Measurements from ENCODE around the gene ALDH1L2.

Gene ALDH1L2

DNA sequence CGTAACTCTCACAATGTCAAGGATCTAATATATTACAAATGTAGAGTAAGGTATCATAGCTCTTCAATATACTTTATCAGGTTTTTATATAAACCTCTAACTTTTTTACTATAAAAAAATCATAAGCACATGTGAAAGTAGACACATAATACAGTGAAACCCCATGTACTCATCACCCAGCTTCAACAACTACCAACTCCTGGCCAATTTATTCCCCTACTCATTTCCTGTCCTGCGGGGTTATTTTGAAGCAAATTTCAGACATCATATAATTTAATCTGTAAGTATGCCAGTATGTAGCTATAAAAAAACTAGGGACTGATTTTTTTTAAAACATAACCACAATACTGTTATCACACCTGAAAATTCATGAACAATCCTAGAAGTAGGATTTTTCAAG lies 50.4 kb downstream of the ALDH1L2 start:
- DNase-seq (ENCODE audit: low read depth in 2 of 2) = no peak

DNA sequence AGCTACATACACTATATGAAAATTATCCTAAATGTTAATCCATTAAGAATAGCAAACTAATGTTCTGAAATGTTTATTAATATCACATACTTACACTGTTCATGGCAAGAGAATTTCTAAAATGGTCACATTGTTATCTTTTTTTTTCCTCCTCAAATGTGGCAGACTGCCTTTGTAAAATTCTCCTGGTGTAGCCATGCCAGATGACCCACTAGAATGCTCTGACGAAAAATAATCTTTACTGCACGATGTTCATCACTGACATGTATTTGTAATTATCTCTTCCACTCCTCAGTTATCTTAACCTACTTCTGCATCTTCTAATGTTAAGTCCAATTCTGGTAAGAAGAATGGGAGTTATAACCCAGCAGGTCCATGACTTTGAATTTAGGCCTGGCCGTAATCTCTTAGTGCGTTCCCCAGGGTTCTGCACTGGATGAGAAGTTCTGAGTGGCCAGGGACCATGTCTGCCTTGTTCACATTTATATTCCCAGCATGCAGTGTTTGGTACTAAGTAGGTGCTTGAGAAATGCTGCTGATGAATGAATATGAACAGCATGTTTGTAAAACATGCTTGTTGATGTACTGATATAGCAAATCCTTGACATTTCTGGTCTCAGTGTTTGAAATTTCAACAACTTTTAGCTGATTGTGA lies 51.4 kb downstream of the ALDH1L2 start:
- DNase-seq (ENCODE audit: low read depth in 2 of 2) = no peak

DNA sequence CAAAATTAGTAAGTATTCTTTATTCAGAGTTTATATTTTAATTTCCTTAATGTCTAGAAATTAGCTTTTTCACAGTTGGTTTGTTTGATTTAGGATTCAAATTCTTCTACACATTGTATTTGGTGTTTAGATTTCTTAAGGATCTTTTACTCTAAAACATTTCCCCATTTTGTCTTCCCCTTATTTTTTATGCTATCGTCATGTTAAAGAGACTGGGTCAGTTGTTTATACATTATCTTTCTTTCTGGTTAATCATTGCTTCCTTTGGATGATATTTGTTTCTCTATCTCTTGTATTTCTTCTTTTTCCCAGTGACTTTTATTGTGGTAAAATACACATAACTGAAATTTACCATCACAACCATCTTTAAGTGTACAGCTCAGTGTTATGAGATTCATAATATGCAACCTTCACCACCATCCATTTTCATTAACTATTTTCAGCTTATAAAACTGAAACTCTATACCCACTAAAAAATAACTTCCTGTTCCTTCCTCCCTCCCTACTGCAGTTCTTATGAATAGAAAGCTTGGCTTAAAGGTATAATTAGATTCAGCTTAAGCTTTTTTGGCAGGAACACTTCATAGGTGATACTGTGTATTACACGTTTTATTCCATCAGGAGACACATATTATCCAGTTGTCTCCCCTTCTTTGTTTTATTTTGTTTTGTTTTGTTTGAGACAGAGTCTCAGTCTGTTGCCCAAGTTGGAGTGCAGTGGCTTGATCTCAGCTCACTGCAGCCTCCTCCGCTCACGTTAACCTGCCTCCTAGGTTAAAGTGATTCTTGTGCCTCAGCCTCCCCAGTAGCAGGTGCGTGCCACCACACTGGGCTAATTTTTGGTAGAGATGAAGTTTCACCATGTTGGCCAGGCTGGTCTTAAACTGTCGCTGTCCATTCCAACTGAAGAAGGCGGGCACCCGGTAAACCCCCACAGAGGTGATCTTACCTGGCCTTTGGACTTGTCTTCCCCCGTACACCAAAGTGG lies 53.1 kb downstream of the ALDH1L2 start:
- no peak for DNase-seq (ENCODE audit: low read depth in 2 of 2)

DNA sequence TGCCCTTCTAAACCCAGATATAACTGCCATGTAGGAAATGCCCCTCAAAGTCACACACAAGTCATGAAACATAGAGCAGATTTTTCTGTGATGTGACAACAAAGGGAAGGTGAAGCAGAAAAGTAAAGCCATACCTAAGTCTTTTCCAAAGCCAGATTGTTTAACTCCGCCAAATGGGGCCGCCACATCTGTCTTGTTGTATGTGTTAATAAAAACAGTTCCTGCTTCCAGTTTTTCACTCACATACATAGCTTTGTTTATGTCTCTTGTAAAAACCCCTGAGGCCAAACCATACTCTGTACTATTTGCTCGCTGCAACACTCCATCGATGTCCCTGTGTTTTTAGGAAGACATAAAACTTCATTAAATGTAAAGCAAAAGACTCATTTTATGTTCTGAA lies 57.8 kb downstream of the ALDH1L2 start:
- no peak for DNase-seq (ENCODE audit: low read depth in 2 of 2)

DNA sequence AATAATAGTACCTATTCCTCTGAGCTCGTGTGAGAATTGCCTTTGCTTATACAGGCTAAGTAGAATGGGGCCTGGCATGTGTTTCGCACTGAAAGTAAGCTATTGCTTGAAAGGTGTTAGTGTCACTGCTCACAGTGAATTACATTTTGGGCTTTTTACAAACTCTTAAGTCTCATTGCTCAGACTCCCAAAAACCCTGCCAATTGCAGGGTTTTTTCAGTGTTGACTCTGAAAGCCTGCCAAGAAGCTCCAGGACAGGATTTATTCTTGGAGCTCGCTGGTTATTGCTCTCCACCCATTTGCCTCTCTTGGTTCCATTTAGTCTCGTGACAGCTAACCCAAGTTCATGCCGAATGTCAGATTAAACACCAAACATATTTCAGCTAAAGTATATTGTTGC lies 58.4 kb downstream of the ALDH1L2 start:
- DNase-seq (ENCODE audit: low read depth in 2 of 2) = no peak

DNA sequence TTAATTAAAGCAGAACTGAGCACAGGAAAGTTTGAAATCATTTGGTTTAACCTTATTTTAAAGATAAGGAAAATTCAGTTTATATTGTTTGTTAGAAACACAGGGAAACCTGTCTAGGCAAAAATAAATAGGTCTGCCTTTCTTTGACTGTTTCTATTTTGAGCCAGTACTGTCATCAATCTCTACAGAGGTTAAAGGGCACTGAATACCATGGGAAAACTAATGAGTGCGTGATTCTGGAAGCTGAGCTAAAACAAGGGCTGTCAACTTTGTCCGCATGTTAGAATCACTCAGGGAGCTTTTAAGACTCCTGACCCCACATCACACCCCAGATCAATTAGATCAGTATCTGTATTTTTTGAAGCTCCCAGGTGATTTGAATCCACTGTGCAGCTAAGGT lies 59.3 kb downstream of the ALDH1L2 start:
- DNase-seq (ENCODE audit: low read depth in 2 of 2) = no peak

DNA sequence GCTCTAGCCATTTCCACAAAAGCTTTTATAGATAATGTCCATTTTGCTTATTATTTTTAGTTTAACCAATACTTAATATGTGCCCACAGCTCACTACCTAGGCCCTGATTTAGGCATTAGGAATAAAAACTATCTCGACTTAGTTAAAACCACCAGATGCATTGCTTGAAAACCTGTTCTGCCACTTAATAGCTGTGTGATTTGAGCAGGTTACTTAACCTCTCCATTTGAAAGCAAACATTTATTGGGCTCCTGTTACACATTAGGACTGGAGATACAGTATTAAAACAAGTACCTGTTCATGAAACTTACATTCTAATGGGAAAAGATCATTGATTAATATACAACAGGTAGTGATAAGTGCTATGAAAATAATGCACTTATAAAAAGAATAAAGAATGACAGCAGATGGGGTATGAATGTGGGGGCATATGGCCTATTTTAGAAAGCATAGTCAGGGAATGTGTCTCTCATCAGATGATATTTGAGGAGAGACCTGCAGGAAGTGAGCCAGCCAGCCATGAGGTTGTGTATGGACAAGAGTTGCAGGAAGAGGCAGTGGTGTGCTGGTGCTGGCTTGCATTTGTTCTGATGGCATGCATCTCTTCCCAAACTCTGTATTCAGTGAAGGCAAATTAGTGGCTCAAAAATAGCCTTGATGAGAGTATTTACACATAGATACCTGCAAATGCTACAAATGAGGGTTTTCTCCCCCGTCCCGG lies 63.9 kb downstream of the ALDH1L2 start:
- DNase-seq (ENCODE audit: low read depth in 2 of 2) = no peak

DNA sequence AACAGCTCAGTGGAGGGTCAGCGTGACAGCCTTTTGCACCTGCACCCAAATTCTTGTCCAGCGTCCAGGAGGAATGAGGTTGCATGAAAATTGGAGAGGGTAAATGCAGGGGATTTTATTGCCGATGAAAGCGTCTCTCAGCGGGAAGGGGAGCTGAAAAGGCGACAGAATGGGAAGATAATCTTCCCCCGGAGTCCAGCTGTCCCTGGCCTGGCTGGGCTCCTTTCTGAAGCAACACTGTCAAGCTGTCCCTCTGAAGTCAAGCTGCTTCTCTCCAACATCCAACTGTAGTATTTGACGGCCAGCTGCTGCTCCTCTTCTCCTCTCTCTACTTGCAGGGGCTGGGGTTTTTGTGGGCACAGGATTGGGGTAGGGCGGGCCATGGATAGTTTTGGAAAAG lies 65.5 kb downstream of the ALDH1L2 start:
- no peak for DNase-seq (ENCODE audit: low read depth in 2 of 2)

DNA sequence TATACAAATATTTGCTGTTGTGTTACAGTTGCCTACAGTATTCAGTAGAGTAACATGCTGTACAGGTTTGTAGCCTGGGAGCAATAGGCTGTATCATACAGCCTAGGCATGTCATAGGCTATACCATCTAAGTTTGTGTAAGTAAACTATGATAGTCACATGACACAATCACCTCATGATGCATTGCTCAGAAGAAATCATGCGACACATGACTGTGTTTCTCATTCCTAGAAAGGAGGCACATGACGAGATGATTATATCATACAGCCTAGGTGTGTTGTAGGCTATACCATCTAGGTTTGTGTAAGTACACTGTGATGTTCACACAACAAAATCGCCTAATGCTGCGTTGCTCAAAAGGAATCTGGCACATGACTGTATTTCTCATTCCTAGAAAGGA lies 66.2 kb downstream of the ALDH1L2 start:
- no peak for DNase-seq (ENCODE audit: low read depth in 2 of 2)

DNA sequence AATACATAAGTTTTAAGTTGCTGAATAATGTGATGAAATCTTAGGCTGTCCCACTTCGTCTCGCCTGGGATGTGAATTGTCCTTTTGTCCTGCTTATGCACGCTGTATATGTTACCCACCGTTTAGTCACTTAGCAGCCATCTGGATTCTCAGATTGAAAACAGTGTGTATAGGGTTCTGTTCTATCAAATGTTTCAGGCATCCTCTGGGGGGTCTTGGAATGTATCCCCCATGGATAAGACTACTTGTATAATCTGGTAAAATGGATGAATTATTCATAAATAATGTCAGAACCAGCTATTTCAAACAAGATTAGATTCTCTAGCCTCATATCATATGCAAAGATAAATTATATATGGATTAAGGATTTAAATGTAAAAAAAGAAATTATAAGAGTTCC lies 68.7 kb downstream of the ALDH1L2 start:
- no peak for DNase-seq (ENCODE audit: low read depth in 2 of 2)

DNA sequence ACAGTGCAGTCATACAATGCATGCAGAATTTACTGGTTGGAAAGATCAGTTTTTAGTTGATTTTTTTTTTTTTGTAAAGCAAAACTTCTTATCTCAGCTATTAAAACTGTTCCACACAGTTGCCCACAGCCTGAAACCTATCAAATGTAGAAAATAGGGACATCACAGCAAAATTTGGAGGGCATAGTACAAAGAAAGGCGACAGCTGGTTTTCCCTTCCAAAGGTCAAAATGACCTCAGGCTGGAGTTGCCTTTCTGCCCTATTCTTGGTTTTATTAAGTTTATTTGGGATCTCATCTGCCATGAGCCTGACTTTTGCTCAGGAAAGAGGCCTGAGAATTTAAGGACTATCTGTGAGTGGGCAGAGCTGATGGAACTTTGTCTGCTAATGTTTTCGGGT lies 69.7 kb downstream of the ALDH1L2 start:
- no peak for DNase-seq (ENCODE audit: low read depth in 2 of 2)

DNA sequence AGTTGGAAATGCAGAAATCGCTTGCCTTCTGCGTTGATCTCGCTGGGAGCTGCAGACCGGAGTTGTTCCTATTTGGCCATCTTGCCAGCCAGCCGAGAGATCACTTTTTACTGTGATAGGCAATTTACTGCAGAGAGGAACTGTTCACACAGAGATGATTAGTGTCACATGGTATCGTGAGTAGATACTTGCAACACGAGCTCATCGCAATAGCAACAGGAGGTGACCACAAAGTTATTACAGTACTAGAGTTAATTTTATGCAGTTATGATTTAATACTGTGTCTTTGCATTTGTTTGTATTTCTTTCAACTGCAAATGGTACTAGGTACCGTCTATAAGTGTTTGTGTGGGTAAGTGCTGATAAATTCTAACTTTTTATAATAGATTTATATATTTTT lies 70.4 kb downstream of the ALDH1L2 start:
- no peak for DNase-seq (ENCODE audit: low read depth in 2 of 2)

DNA sequence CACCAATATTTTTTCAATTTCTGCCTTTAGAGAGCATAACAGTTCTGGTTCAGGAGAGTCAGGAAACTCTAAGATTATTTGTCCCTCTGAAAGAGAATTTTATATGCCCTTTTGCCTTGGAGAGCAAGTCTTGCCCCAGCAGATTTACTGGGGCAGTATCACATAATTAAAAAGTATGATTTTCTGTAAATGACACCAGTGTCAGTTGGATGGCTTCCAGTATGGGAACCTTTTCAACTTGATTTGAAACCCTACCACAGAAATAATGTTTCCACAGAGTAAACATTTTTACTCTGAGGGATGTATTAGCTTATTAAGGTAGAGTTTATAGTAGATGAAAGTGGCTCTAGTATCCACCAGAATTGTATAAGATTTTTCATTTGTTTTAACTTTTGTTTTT lies 82.8 kb downstream of the ALDH1L2 start:
- DNase-seq (ENCODE audit: low read depth in 2 of 2) = no peak

DNA sequence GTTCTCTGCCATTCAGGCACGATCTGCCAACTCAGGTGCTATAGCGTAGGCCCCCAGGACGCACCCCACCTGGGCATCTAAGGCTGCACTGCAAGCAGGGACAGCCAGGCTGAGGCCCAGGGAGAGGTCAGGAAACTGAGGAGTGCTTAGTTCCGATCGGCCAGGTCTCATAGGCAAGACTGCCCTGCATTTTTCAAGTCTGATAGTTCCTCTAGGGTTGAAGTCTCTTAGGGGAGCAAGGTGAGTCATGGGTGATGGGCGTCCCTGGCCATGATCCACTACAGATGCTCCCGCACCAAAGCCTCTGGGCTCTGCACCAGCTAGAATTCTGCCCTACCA lies 84.9 kb downstream of the ALDH1L2 start:
- DNase-seq (ENCODE audit: low read depth in 2 of 2) = no peak

DNA sequence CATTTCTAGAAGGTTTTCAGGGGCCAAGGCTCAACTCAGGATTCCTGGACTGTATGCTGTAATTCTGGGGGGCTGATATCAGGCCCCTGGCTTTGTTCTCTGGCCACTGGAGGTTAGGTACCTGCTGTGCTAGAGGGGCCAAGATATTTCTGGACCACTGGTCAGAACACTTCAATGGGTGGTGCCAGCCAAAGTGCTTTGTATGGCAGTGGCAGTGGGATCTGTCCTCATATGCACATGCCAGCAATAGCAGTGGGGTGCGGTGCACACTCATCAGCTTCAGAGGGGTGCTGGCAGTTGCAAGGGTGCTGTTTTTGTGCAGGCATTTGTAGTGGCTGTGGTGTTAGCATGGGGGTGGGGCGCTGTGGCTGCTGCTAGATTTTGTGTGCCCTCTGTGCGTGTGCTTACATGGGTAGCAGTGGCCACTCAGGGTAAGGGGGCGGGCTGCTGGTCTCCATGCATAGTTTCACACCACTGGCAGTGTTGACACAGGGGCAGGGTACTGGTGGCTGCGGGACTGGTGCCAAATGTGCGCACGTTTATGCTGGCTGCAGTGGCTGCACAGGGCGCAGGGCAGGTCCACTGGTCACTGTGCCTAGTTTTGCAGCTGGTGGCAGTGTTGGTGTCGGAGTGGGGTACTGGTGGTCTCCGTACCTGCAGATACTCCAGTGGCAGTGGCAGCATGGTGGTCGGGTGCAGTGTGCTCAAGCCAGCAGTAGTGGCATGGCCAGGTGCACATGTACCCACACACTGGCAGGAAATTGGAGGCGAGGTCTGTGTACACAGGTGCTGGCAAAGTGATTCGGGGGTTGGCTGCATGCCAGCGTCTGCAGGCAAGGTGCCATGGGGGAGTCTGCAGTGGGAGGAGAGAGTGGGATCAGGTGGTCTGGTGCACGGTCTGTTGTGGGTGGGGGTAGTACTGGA lies 85.6 kb downstream of the ALDH1L2 start:
- no peak for DNase-seq (ENCODE audit: low read depth in 2 of 2)

DNA sequence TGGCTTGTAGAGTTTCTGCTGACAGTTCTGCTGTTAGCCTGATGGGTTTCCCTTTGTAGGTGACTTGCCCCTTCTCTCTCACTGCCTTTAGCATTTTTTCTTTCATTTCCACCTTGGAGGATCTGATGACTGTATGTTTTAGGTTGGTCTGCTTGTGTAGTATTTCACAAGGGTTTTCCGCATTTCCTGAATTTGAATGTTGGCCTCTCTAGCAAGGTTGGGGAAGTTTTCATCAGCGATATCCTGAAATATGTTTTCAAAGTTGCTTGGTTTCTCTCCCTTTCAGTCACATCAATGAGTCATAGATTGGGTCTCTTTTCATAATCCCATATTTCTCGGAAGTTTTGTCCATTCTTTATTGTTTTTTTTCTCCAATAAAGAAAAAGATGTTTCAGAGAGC lies 86.7 kb downstream of the ALDH1L2 start:
- no peak for DNase-seq (ENCODE audit: low read depth in 2 of 2)

DNA sequence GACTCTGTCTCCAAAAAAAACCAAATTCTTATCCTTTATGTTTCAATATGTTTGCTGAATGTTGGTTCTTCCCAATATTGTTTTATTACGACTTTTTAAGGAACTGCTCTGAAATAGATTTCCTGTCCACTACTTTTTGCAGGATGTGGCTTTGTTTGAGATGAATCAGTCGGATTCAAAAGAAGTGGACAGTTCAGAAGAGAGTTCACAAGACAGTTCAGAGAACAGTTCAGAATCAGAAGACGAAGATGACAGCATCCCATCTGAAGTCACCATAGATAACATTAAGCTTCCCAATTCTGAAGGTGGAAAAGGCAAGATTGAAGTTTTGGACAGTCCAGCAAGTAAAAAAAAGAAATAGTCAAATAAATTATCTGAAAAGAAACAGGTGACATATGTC lies 89.9 kb downstream of the ALDH1L2 start:
- no peak for DNase-seq (ENCODE audit: low read depth in 2 of 2)

DNA sequence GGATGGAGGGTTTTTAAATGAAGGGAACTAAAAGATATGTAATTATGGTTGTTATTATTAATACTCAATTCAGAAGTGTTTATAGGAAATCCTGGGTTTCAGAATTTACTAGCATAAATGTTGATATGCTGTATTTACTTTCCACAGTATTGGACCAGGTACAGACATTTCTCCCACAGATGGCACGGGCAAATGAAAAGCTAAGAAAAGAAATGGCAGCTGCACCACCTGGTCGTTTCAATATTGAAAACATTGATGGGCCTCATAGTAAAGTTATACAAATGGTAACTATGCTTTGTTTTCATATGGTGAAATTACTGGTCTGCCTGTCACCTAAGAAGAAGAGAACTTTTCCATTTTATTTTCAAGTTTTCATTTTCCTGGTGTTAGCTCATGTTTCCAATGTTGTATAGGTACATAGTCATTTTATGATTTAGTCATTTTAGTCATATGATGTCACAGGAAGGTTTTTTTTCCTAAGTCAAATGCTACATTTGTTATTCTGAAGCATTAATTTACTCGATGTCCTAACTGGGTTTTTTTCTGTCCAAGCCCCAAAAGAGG lies 92.6 kb downstream of the ALDH1L2 start:
- DNase-seq (ENCODE audit: low read depth in 2 of 2) = no peak

DNA sequence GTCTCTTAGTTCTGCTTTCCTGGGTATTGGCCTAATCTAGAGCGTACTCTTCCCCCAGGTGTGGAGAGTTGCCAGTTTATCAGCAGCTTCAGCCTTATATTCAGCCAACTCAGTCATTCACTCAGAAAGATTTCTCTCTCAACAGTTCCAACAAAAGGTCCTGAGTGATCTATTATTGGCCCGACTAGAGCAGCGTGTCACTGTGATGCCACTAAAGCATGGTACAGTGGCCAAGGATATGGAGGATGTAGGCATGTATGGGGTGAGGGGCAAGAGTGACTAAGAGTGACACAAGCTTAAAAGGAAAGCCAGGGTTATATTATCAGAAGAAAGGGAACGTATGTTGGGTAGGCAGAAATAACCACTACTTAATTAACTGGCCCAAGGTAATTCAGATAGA lies 93.3 kb downstream of the ALDH1L2 start:
- DNase-seq (ENCODE audit: low read depth in 2 of 2) = no peak

DNA sequence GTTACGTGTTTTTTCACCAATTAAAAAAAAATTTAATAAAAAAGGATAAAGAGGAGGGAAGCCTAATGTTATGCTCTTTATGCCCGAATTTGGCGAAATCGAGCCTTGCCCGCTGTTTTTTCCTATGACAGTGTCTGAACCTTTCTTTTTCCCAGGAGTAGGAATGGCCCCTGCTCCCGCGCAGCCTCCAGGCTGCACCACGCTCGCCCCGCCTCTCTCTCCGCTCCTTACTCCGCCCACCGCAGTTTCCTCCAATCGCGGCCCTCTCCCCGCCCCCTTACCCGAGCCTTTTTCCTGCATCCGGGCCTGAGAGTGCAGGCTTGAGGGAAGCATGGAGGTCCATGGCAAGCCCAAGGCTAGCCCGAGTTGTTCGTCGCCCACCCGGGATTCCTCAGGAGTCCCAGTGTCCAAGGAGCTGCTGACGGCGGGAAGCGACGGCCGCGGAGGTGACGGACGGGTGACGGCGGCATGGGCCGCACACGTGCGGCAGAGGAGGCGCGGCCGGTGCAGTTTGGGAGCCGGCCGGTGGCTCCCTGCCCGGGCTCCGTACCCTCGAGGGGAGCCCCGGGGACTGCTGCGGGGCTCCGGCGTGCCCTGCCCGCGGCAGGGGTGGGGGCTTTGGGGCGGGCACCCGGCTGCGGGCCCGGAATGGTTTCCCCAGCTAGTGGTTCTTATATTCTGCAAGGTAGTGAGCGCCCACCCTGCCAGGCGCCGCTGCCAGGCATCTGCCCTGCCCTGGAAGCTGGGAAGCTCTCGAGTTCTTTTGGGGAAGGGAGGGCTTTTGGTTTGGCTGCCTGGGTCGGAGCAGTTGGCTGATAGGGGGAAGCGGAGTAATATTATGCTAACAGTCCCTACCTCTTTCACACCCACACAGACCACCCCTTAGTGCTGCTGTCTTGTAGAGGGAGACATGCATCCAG lies 98.0 kb downstream of the ALDH1L2 start, which contains the start of gene NOPCHAP1:
Gene NOPCHAP1, plus strand, starts transcription at position 295 of the 920 bp plus-strand sequence. Its CDS starts 37 bp downstream, at position 332.
- peak; percentile 32 to 73 for DNase-seq (ENCODE audit: low read depth in 2 of 2)
